ENCODE results near the gene PTMS. TPM values are rescaled to one million over a fixed set of nuclear protein-coding genes. Genes with fewer than 3 reads are reported as not detected.

PTMS gene
- total RNA-seq, 4 donors from 2014 or later, result 105 to 853 (median 140) TPM

DNA sequence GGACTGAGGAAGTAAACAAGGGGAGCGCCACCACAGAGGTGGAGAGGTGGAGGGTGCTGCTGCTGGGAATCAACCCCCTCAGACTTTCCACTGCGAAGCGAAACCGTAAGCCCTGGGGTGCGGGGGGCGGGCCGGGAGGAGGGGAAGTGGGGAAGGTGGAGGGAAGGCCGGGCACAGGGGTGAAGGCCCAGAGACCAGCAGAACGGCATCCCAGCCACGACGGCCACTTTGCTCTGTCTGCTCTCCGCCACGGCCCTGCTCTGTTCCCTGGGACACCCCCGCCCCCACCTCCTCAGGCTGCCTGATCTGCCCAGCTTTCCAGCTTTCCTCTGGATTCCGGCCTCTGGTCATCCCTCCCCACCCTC is 6.2 kb downstream of the PTMS start, which contains the start of gene LAG3:
LAG3 (plus strand) TSS at position 190 of the 365 bp plus-strand sequence. CDS start 333 bp downstream, outside the sequence.
- peak; percentile 57 to 58 for DNase-seq
- Histone ChIP-seq H3K4me3 (peak within 1 kb of the TSS in 1 of 2 donors; percentile 41), H3K9me3 (no peaks in the 10 kb centered on the region), H3K36me3 (no peaks in the 10 kb centered on the region), H3K27ac (peak within 1 kb of the TSS; percentile 74 to 98), H3K27me3 (no peaks in the 10 kb centered on the region), H3K4me1 (peaks cover 0 to 4% of the 10 kb centered on the region in 2 donors)
- intact Hi-C loops (cut with DNase I; ENCODE audit: low total_unique reads), result no loop called here
- TF ChIP-seq, protein P1, sequence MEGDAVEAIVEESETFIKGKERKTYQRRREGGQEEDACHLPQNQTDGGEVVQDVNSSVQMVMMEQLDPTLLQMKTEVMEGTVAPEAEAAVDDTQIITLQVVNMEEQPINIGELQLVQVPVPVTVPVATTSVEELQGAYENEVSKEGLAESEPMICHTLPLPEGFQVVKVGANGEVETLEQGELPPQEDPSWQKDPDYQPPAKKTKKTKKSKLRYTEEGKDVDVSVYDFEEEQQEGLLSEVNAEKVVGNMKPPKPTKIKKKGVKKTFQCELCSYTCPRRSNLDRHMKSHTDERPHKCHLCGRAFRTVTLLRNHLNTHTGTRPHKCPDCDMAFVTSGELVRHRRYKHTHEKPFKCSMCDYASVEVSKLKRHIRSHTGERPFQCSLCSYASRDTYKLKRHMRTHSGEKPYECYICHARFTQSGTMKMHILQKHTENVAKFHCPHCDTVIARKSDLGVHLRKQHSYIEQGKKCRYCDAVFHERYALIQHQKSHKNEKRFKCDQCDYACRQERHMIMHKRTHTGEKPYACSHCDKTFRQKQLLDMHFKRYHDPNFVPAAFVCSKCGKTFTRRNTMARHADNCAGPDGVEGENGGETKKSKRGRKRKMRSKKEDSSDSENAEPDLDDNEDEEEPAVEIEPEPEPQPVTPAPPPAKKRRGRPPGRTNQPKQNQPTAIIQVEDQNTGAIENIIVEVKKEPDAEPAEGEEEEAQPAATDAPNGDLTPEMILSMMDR (IDR thresholded peaks at IDR 0.05), result no peak
- TF ChIP-seq POLR2A (IDR thresholded peaks at IDR 0.05), result no peak

DNA sequence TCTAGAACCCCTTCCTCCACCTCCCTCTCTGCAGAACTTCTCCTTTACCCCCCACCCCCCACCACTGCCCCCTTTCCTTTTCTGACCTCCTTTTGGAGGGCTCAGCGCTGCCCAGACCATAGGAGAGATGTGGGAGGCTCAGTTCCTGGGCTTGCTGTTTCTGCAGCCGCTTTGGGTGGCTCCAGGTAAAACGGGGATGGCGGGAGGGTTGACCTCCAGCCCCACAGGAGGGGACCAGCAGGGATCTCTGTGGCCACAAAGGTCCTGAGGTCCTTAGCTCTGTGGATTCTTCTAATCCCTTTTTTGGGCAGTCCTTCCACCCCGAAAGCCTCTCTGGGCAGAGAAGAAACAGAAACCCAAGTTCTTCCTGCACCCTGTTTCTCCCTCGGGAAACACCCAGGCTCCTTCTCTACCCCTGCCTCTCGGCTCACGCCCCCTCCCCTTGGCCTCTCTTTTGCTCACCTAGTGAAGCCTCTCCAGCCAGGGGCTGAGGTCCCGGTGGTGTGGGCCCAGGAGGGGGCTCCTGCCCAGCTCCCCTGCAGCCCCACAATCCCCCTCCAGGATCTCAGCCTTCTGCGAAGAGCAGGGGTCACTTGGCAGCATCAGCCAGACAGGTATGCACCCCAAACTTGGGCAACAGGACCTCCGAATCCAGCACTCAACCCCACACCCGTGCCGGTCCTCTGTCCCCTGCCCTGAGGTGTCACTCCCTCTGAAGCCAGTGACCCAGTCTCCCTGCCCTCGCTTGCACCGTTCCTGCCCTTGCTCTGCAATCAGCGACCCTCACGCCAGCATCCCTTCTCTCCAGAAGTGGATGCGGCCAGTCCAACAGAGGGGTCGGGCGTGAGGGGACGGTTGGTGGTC is 6.8 kb downstream of the PTMS start:
- Histone ChIP-seq H3K36me3 (no peaks in the 10 kb centered on the region), H3K9me3 (no peaks in the 10 kb centered on the region), H3K4me1 (peaks cover 0 to 4% of the 10 kb centered on the region in 2 donors), H3K27ac (peak overlapping the region; percentile 74 to 98), H3K27me3 (no peaks in the 10 kb centered on the region), H3K4me3 (peak overlapping the region in 1 of 2 donors; percentile 41)
- intact Hi-C loops (cut with DNase I; ENCODE audit: low total_unique reads), result no loop called here
- DNase-seq, result no peak
- TF ChIP-seq, protein P1 (IDR thresholded peaks at IDR 0.05), result no peak
- no peak for TF ChIP-seq POLR2A (IDR thresholded peaks at IDR 0.05)

DNA sequence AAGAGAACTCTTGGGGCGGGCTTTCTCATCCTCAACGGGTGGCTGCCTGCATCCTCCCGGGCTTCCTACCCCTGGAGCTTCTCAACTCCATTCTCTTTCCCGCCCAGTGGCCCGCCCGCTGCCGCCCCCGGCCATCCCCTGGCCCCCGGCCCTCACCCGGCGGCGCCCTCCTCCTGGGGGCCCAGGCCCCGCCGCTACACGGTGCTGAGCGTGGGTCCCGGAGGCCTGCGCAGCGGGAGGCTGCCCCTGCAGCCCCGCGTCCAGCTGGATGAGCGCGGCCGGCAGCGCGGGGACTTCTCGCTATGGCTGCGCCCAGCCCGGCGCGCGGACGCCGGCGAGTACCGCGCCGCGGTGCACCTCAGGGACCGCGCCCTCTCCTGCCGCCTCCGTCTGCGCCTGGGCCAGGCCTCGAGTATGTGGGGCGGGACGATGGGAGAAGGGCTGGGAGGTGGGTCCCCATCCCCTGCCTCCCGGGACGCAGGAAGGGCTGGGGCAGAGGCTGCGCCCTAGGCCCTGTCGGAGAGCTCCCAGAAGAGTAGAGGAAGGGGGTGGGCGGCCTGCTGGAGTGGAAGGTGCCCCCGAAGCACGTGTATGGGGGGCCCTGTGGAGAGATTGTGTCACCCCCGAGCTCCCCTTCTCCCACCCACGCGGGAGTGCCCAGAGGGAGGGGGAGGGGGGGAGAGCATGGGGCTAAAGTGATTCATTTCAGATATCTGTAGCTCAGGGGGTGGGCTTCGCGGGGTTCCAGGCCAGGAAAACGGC is 7.6 kb downstream of the PTMS start:
- TF ChIP-seq, protein P1 (IDR thresholded peaks at IDR 0.05), result no peak
- no peak for TF ChIP-seq POLR2A (IDR thresholded peaks at IDR 0.05)
- H3K9me3 ChIP-seq, result no peaks in the 10 kb centered on the region
- no peak for DNase-seq
- peak overlapping the region in 1 of 2 donors; percentile 41 for H3K4me3 ChIP-seq
- H3K4me1 ChIP-seq, result peaks cover 0 to under 1% of the 10 kb centered on the region in 2 donors
- peak overlapping the region; percentile 74 to 98 for H3K27ac ChIP-seq
- H3K36me3 ChIP-seq, result no peaks in the 10 kb centered on the region
- no peaks in the 10 kb centered on the region for H3K27me3 ChIP-seq
- intact Hi-C loops (cut with DNase I; ENCODE audit: low total_unique reads), result no loop called here

DNA sequence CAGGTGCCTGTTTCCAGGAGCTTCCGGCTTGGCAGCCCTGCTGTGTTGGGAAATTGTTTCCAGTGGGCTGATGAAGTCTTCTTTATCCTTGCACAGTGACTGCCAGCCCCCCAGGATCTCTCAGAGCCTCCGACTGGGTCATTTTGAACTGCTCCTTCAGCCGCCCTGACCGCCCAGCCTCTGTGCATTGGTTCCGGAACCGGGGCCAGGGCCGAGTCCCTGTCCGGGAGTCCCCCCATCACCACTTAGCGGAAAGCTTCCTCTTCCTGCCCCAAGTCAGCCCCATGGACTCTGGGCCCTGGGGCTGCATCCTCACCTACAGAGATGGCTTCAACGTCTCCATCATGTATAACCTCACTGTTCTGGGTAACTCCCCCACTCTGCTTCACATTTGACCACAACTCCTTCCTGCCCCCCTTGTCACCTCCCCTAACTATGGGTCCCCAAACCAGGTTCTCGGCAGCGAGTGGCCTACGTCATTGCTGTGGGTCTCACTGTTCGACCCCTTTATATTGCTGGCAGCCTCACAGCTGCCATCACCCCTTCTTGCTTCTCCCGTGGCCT is 8.4 kb downstream of the PTMS start:
- no peaks in the 10 kb centered on the region for H3K4me1 ChIP-seq
- H3K9me3 ChIP-seq, result no peaks in the 10 kb centered on the region
- intact Hi-C loops (cut with DNase I; ENCODE audit: low total_unique reads), result no loop called here
- H3K27ac ChIP-seq, result peak overlapping the region; percentile 74 to 98
- TF ChIP-seq, protein P1 (IDR thresholded peaks at IDR 0.05), result no peak
- TF ChIP-seq POLR2A (IDR thresholded peaks at IDR 0.05), result no peak
- no peaks in the 10 kb centered on the region for H3K27me3 ChIP-seq
- no peak overlapping the region for H3K4me3 ChIP-seq
- no peak for DNase-seq
- no peaks in the 10 kb centered on the region for H3K36me3 ChIP-seq
